Heart left ventricle (tissue), 16 donors: Measurements from ENCODE around the gene DRD5. TPM values are rescaled to one million over a fixed set of nuclear protein-coding genes. Genes with fewer than 3 reads are reported as not detected.
"Not testable (repeated sequence)": the region's sequence is repeated elsewhere in the genome, so short reads cannot be mapped to it uniquely, and the experiment has no call there.

Experiments used
- ATAC-seq, 4 donors: fragments of 200-7000 bp; cut with Tn5 transposase; one replicate each; pipeline ENCODE4 v1.9.1; 2020 to 2022; ENCODE audit warnings: moderate library complexity in 4 of 4, mild to moderate bottlenecking in 3 of 4, moderate number of reproducible peaks in 1 of 4
- DNase-seq, 5 donors: peaks; one replicate each; pipeline ENCODE4 v3.0.0-alpha.2; 2020
- H3K27ac ChIP-seq, 12 donors: fragments of 200-600 bp; sonication (generic) in 4 of 12; one replicate each; pipeline versions ENCODE4 v1.5.0 to v1.8.0; 2016 to 2022; ENCODE audit warnings: mild to moderate bottlenecking in 2 of 12
- H3K27me3 ChIP-seq, 9 donors: fragments of 200-600 bp; sonication (generic) in 2 of 9; one replicate each; pipeline versions ENCODE4 v1.5.1 to v1.8.0; 2016 to 2022; ENCODE audit warnings: mild to moderate bottlenecking in 3 of 9
- H3K36me3 ChIP-seq, 9 donors: fragments of 200-600 bp; sonication (generic) in 2 of 9; one replicate each; pipeline versions ENCODE4 v1.5.0 to v1.8.0; 2018 to 2022; ENCODE audit warnings: mild to moderate bottlenecking in 2 of 9
- H3K4me1 ChIP-seq, 12 donors: fragments of 200-600 bp; sonication (generic) in 4 of 12; one replicate each; pipeline versions ENCODE4 v1.5.0 to v1.8.0; 2016 to 2022; ENCODE audit warnings: mild to moderate bottlenecking in 3 of 12
- H3K4me3 ChIP-seq, 12 donors: fragments of 200-600 bp; sonication (generic) in 4 of 12; one replicate each; pipeline versions ENCODE4 v1.5.0 to v1.8.0; 2017 to 2022; ENCODE audit warnings: mild to moderate bottlenecking in 9 of 12, moderate library complexity in 4 of 12
- H3K9me3 ChIP-seq, 12 donors: fragments of 200-600 bp; sonication (generic) in 4 of 12; one replicate each; pipeline versions ENCODE4 v1.5.0 to v1.8.0; 2016 to 2022; ENCODE audit warnings: mild to moderate bottlenecking in 1 of 12
- POLR2A ChIP-seq, 2 donors: fragments of 450-650 bp; IDR thresholded peaks; one replicate each; pipeline ENCODE4 v1.6.1; 2017; ENCODE audit warnings: antibody characterized with exemption in 2 of 2, mild to moderate bottlenecking in 2 of 2, moderate library complexity in 2 of 2
- WGBS, 4 donors: extraction: QIAGEN DNeasy Blood & Tissue Kit in 2 of 4; methylation state at CpG; one replicate each; pipeline versions ENCODE4 v1.1.5 to v1.1.7; 2013 to 2018; 5-methylcytosine and 5-hydroxymethylcytosine counted together
- intact Hi-C, 10 donors: fragments of 100-400 bp; cut with DNase I; formaldehyde crosslinking; loops; one replicate each; pipeline versions ENCODE4 v1.11.1 to v1.14.2; 2022
- long read RNA-seq, 3 donors: library from polyadenylated mRNA; unstranded; transcript quantifications; one replicate each; pipeline ENCODE4 v2.0.0, GENCODE V29; 2020 to 2021
- polyA plus RNA-seq, 2 donors: library from polyadenylated mRNA; stranded (reverse); fragments of 200-250 nt; gene quantifications; one replicate each; pipeline ENCODE4 v1.2.3, GENCODE V29; 2013
- total RNA-seq, 9 donors: library from RNA; depleted of rRNA in 2 of 9; stranded (reverse); fragments of >200 nt in 2 of 9; fragmentation: NEBNext Ultra II Directional in 3 of 9; extraction: Animal tissue kit (Norgen Biotek cat#: 25700) in 3 of 9; gene quantifications; one replicate each; pipeline versions ENCODE4 v1.1.0 to v1.2.4, GENCODE V29; 2016 to 2023
- TF ChIP-seq, protein P1 (sequence below), 12 donors: fragments of 200-600 bp; sonication (generic) in 4 of 12; IDR thresholded peaks; one replicate each; pipeline versions ENCODE4 v1.5.0 to v1.8.0; 2018 to 2022; ENCODE audit warnings: antibody characterized with exemption in 12 of 12, mild to moderate bottlenecking in 5 of 12
- donor health status: ischemic (EF 13 %, LVEDD 7.1; RV severe dilation, severe dysfunction).
- donor health status: healthy with polysubstance abuse.
- donor health status: DM: no; HTN: yes; CAD: no.
- donor health status: DM: no; HTN: no; CAD: no.
- donor health status: ischemic (EF 25% LVEDD 6.9; RV normal size, moderate dysfunction).
- donor health status: ischemic (EF 25% LVEDD 5.7; RV mildly dilated, moderate dysfunction).
- donor health status: healthy.
- donor health status: DM: yes; HTN: yes; CAD: no.
- donor health status: ischemic (EF 35%, LVEDD 5.7; RV mildly dilated, moderate dysfunction).
- donor health status: nonischemic (EF 11% LVEDD 7.7; RV severe dilation, severe dysfunction).
- donor health status: DM: yes; HTN: yes; CAD: no.
- donor health status: PGD.
- donor health status: ischemic (EF 29% LVEDD 5.4; RV normal size, mild dysfunction).
- donor health status: nonischemic (EF 23%, LVEDD 6.1; RV moderate dilation, normal function).

DRD5 gene
- total RNA-seq (under 1 TPM in 2 of 9 donors, not detected in 7; 0.25 to 0.36 TPM), polyA plus RNA-seq (under 1 TPM; 0.08 to 0.10 TPM)
- long read RNA-seq, donor 1 = 0 reads
- long read RNA-seq, donor 2 = 0 reads
- long read RNA-seq, donor 3 = 0 reads

DNA sequence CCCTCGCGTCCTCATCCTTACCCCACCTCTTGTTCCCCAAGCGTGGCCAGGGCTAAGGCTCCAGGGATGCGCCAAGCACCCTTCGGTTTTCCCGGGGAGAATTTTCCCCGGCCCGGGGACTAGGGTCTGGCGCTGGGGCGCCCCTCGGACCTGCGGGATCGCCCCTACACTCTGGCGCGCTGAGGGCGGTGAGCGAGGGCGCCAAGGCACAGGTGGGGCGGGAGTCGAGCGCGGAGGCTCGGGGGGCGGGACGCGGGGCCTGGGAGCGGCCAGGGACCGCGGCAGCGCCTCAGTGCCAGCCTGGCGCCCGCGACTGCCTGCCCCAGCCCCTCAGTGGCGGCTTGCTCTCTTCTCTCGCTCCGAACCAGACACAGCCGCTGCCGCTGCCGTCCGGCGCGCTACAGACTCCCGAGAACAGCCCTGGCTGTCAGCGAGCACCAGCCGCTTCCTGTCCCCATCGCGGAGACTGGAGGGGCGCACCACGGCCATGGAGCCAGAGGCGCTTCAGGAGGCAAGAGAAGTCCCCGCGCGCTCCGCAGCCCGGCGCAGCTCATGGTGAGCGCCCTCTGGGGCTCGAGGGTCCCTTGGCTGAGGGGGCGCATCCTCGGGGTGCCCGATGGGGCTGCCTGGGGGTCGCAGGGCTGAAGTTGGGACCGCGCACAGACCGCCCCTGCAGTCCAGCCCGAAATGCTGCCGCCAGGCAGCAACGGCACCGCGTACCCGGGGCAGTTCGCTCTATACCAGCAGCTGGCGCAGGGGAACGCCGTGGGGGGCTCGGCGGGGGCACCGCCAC, at the start of gene DRD5:
Gene DRD5 (plus strand): TSS at position 292 of the 793 bp plus-strand sequence. CDS start 396 bp downstream, at position 688.
- Histone ChIP-seq H3K9me3 (no peaks in the 10 kb centered on the region), H3K27me3 (peaks cover 17 to 49% (median 31%) of the 10 kb centered on the region in 9 donors), H3K27ac (no peak within 1 kb of the TSS), H3K36me3 (no peaks in the 10 kb centered on the region), H3K4me3 (peak within 1 kb of the TSS in 2 of 12 donors; percentile 12 to 20), H3K4me1 (no peaks in the 10 kb centered on the region)
- 5 to 11% (median 5%) methylated on average over 9 to 78 of the region's 78 CpGs for WGBS, 4 donors
- intact Hi-C loops = loop anchor here in 1 of 10 donors (10.0 kb wide), 1 partner anchor 53 kb away; no protein-coding TSS in a partner anchor
- DNase-seq (no peak), ATAC-seq (no peak)
- no peak for TF ChIP-seq POLR2A (IDR thresholded peaks at IDR 0.05)
- TF ChIP-seq, protein P1, sequence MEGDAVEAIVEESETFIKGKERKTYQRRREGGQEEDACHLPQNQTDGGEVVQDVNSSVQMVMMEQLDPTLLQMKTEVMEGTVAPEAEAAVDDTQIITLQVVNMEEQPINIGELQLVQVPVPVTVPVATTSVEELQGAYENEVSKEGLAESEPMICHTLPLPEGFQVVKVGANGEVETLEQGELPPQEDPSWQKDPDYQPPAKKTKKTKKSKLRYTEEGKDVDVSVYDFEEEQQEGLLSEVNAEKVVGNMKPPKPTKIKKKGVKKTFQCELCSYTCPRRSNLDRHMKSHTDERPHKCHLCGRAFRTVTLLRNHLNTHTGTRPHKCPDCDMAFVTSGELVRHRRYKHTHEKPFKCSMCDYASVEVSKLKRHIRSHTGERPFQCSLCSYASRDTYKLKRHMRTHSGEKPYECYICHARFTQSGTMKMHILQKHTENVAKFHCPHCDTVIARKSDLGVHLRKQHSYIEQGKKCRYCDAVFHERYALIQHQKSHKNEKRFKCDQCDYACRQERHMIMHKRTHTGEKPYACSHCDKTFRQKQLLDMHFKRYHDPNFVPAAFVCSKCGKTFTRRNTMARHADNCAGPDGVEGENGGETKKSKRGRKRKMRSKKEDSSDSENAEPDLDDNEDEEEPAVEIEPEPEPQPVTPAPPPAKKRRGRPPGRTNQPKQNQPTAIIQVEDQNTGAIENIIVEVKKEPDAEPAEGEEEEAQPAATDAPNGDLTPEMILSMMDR (IDR thresholded peaks at IDR 0.05) = no peak

GRCh38 chr4:9732256-9732655, 49.2 kb upstream of the DRD5 start:
- H3K36me3 ChIP-seq, H3K4me3 ChIP-seq, DNase-seq, intact Hi-C loops, H3K4me1 ChIP-seq, H3K27me3 ChIP-seq, ATAC-seq, H3K9me3 ChIP-seq, H3K27ac ChIP-seq: not testable (repeated sequence)
- 46 to 58% (median 52%) methylated on average over 2 to 4 of the region's 4 CpGs for WGBS, 4 donors

GRCh38 chr4:9735515-9735914, 45.9 kb upstream of the DRD5 start:
- TF ChIP-seq, protein P1 (IDR thresholded peaks at IDR 0.05) = no peak
- intact Hi-C loops = no loop called here
- WGBS, 4 donors = 78 to 87% (median 82%) methylated on average over 5 of the region's 5 CpGs
- H3K27me3 ChIP-seq = no peaks in the 10 kb centered on the region
- H3K4me1 ChIP-seq = peaks cover 0 to 6% (median 0%) of the 10 kb centered on the region in 12 donors
- ATAC-seq (no peak), DNase-seq (no peak)
- no peaks in the 10 kb centered on the region for H3K36me3 ChIP-seq
- H3K27ac ChIP-seq = no peak overlapping the region
- no peaks in the 10 kb centered on the region for H3K9me3 ChIP-seq
- H3K4me3 ChIP-seq = no peak overlapping the region

DNA sequence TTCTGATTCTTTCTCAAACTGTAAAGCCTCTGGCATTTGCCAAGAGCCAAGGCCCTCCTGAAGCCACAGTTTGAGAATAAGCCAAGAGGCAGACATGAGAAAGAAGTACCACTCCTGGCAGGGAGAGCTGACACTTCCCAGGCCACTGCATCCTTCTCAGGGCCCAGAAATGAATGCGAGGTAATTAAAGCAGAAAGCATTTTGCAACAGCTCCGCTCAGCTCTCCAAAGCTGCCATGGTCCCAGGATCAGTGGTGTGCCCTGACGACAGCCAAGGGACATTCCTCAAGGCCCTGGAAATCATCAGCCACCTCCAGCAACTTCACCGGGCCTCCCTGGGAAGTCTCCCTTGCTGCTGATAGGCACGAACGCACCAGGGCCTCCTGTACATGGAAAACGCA, 44.2 kb upstream of the DRD5 start:
- H3K27ac ChIP-seq, H3K36me3 ChIP-seq, H3K9me3 ChIP-seq, ATAC-seq, H3K4me3 ChIP-seq, H3K4me1 ChIP-seq, H3K27me3 ChIP-seq, intact Hi-C loops: not testable (repeated sequence)
- peak in 1 of 5 donors; percentile 35 for DNase-seq
- WGBS, 4 donors = 21 to 44% (median 31%) methylated on average over 5 to 7 of the region's 7 CpGs

- WGBS, 4 donors = 77 to 84% (median 82%) methylated on average over 4 of the region's 4 CpGs
- intact Hi-C loops, ATAC-seq: not testable (repeated sequence)
Measured at GRCh38 chr4:9743789-9744188, 37.6 kb upstream of the DRD5 start.

More at GRCh38 chr4:9743789-9744188, 37.6 kb upstream of the DRD5 start:
- not testable (repeated sequence) for H3K36me3 ChIP-seq, H3K4me3 ChIP-seq, H3K4me1 ChIP-seq, H3K27ac ChIP-seq, H3K9me3 ChIP-seq, DNase-seq, H3K27me3 ChIP-seq
